Liver (tissue), 3 donors: Measurements from ENCODE around the gene VARS1.

Experiments
- CTCF ChIP-seq: fragments of 150-350 bp; IDR thresholded peaks from 2 replicates; pipeline ENCODE4 v1.5.1; 2017; ENCODE audit warnings: improper control_type of control experiment, low read depth, low read length; ENCODE audit not compliant: missing input control
- EGR1 ChIP-seq, 2 donors: IDR thresholded peaks; 2 replicates each; pipeline ENCODE4 v1.6.1; 2016 to 2018; ENCODE audit warnings: antibody characterized with exemption in 2 of 2, low read depth in 2 of 2
- GABPA ChIP-seq, 2 donors: IDR thresholded peaks in 1 of 2; conservative IDR thresholded peaks in 1 of 2; 2 replicates each; pipeline ENCODE4 v1.6.1; 2016; ENCODE audit warnings: antibody characterized with exemption in 2 of 2, mild to moderate bottlenecking in 1 of 2, moderate library complexity in 1 of 2
- JUND ChIP-seq, 2 donors: IDR thresholded peaks; 2 replicates each; pipeline ENCODE4 v1.6.1; 2016; ENCODE audit warnings: antibody characterized with exemption in 2 of 2
- MAX ChIP-seq: IDR thresholded peaks from 2 replicates; pipeline ENCODE4 v1.6.1; 2016; ENCODE audit warnings: antibody characterized with exemption
- NR2F2 ChIP-seq: IDR thresholded peaks from 2 replicates; pipeline ENCODE4 v1.6.1; 2016; ENCODE audit warnings: antibody characterized with exemption
- RAD21 ChIP-seq, 2 donors: IDR thresholded peaks; 2 replicates each; pipeline ENCODE4 v1.6.1; 2016; ENCODE audit warnings: antibody characterized with exemption in 2 of 2, mild to moderate bottlenecking in 2 of 2
- REST ChIP-seq: IDR thresholded peaks from 2 replicates; pipeline ENCODE4 v1.6.1; 2016; ENCODE audit warnings: antibody characterized with exemption, mild to moderate bottlenecking
- SP1 ChIP-seq: IDR thresholded peaks from 2 replicates; pipeline ENCODE4 v1.6.1; 2018; ENCODE audit warnings: antibody characterized with exemption, mild to moderate bottlenecking
- TAF1 ChIP-seq: conservative IDR thresholded peaks from 2 replicates; pipeline ENCODE4 v1.6.1; 2016; ENCODE audit warnings: antibody characterized with exemption, mild to moderate bottlenecking
- YY1 ChIP-seq: IDR thresholded peaks from 2 replicates; pipeline ENCODE4 v1.6.1; 2016; ENCODE audit warnings: antibody characterized with exemption, mild to moderate bottlenecking
- donor health status: healthy.
- donor health status: healthy.

GRCh38 chr6:31796993-31797385 is 1.4 kb upstream of the VARS1 start:
- TF ChIP-seq REST (no peak), CTCF (no peak), EGR1 (IDR thresholded peaks at IDR 0.05; ENCODE audit: low read depth in 2 of 2) (no peak), YY1 (no peak), GABPA (IDR thresholded peaks at IDR 0.05 in 1 of 2, conservative IDR thresholded peaks at IDR 0.05 in 1 of 2) (no peak), NR2F2 (no peak), JUND (IDR thresholded peaks at IDR 0.05) (no peak), RAD21 (IDR thresholded peaks at IDR 0.05) (no peak), SP1 (no peak), MAX (no peak), TAF1 (no peak)
